Islet of Langerhans (tissue), 1 donor: ENCODE results near the gene RIN3.
"Not testable (repeated sequence)": the region's sequence is repeated elsewhere in the genome, so short reads cannot be mapped to it uniquely, and the experiment has no call there.

Experiments used
- FAIRE-seq: peaks from one replicate; lab custom pipeline; 2011; peaks lifted over from hg19 to GRCh38; lab: Jason Lieb, UNC

Gene RIN3

DNA sequence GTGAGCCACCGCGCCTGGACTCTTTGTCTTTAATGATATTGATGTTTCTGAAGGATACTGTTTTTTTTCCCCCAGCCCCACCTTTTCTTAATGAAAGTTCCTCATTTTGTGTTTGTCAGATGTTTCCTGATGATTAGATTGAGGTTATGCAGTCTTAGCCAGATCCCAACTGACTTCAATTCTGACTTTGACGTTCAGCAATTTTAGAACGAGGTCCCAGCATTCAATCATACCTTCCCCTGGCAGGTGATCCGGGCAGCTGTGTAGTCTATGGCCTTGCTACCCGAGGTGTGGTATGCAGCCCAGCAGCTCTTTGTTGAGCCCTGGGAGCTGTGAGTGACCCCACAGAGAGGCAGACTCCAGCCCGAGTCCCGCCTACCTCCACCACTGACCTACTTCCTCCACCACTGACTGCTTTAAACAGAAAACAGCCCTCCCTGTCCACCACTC, 152.1 kb downstream of the RIN3 start:
- no peak for FAIRE-seq

DNA sequence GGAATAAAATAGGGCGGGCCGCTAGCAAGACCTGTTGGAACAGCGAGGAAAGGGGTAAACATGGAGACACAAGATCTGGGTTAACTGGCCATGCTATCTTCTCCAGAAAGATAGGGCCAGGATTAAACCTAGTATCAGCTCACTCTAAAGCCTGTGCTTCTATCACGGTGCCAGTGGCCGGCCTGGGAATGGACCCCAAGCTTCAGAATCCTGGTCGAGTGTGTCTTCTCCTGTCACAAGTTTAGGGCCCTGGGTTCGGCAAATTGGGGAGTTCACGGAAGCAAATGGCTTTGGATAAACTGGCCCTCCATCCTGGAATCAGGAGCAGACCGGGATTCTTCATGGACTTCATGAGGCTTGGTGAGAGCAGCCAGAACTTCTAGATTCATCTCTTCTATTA, 152.7 kb downstream of the RIN3 start:
- FAIRE-seq = no peak

DNA sequence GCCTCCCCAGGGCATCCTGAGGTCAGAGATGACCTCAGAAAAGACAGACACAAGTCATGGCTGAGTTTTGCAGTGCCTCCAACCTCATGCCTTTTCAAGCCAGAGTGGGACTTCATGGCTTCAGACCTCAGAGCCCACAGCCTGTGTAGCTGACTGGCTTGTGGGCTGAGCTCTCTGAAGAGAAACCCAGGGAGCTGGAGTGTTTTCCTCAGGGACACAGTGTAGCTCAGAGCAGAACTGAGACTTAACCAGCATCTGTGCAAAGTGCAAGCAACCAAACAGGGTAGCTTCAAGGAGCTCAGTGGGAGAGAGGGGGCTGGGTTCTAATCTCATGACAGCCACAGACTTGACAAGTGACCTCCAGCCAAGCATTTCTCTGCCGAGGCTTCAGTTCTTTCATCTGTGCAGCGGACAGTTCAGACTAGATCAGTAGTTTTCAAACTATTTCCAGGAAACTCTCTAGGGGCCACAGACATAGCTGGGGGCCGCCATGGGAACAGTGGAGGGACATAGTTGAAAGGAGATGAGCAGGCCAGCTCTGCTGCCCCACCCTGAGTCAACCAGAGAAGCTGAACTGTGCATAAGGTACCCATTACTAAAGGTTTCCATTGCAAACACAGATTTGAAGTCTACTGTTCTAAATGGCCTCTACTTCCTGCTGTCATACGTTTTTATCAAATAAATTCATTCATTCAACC, 154.8 kb downstream of the RIN3 start:
- FAIRE-seq = no peak

DNA sequence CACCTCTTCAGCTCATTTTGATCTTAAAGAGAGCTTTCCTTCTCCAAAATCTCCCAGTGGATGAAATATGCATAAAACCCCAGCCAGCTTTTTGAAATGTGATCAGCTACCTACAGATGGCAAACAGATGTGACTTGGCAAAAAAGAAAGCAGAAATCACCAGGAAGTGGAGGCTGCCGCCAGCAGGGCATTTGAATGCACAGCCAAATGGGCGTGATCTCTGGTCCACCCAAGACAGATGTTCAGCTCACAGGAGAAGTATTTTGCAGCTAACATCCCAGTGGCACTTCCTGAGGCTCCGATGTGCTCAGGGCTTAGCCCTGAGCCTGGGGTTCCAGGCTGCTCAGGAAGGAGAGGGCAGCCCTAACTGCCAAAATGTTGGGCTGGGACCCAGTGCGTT, 156.6 kb downstream of the RIN3 start:
- FAIRE-seq = no peak

DNA sequence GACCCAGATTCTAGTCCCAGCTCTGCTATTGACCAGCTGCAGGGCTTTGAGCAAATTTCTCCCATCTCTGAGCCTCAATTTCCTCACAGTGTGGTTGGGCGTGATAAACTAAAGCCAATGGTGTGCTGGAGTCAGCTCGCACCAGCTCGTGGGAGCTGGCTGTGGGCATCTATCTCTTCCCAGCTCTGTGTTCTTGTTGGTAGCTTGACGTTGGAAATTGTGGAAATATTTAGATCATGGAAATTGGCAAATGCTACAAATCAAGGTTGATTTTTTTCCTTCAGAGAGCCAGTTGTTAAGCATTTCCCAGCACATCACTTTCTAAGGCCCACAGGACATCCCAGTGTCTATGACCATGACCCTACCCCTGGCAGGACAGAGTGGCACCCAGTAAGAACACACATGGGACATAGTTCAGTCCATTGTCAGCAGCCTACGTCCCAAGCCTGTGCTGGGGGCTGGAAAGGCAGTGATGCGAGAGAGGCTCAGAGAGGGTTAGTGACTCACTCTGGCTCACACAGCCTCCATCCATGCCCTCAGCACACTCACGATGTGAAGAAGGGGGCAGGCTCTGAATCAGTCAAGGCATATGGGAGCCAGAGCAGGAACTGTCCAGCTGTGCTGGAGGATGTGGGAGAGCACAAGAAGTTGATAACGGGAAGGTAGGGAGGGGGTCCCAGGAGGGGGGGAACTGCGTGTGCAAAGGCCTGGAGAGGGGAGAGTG, 157.2 kb downstream of the RIN3 start:
- FAIRE-seq = no peak

DNA sequence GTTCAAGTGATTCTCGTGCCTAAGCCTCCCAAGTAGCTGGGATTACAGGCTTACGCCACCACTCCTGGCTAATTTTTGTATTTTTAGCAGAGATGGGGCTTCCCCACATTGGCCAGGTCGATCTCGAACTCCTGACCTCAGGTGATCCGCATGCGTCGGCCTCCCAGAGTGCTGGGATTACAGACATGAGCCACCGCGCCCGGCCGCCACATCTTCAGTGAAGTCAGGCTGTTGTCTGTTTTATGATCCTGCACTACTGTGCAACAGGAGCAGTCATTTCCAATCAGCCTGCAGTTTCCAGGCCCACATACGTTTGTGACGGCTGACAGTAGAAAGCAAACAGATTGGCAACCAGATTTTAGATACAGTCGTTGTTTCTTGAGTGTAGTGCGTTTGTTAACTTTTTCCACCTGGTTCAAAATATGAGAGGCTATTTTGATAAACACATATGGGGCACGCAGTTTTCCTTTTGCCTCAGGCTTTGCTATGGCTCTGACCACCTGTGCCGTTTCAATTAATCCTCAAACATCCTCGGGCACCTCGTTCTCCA, 160.1 kb downstream of the RIN3 start:
- no peak for FAIRE-seq

DNA sequence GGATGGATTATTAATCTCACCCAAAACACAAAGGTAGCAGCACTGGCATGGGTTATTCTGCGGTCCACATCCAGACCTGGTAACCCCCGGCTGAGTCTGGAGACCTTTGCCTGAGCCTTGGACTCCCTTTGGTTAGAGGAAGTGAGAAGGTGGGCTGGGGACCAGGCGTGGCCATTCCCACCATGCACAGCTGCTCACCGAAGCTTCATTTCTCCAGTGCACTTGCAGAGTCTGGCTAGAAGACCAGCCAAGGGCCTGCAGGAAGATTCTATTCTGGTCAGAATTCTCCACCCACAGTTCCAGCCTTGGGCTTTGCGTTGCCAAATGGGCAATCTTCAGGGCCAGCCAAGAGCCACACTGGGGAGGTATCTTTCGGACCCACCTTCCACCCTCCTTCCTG, 161.8 kb downstream of the RIN3 start:
- no peak for FAIRE-seq

DNA sequence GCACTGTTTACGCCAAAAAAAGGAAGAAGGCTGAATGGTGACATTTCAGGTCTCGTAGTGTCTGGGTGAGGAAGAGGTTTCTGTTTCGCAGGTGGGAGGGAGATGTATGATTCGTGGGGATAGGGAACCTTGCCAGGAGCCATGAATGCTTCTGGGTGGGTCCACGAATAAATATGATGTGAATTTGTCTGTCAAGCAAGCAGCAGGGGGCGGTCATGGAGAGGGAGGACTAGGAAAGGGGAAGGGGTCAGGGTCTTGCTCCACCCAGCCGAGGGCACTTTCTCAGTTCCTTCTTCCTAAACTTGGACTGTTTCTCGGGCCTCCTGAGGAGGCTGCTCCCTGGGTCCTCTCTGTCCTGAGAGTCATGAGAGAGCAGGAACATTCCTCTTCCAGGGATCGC, 162.4 kb downstream of the RIN3 start:
- no peak for FAIRE-seq

DNA sequence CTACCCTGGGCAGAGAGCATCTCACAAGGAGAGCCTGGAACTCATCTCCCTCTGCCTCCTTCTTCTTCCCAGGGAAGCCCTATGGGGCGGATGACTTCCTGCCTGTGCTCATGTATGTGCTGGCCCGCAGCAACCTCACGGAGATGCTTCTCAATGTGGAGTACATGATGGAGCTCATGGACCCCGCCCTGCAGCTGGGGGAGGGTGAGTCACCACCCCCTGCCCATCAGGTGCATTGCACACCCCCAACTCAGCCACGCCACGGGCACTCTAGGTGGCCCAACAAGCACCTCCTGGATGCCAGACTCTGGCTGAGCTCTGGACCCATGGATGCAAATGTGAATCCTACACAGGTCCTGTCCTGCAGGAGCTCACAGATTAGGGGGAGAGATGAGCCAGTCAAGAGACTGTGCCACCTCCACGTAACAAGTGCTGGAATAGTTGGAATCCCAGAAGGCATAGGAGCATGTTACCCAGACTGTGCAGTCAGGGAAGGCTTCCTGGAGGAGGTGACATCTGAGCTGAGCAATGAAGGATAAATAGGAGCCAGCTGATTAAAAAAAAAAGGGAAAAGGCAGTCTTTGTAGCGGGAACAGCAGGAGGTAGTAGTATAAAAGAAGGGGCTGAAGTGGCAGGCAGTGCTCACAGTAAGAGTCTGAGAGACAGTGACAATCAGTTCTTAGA, 163.0 kb downstream of the RIN3 start:
- no peak for FAIRE-seq

DNA sequence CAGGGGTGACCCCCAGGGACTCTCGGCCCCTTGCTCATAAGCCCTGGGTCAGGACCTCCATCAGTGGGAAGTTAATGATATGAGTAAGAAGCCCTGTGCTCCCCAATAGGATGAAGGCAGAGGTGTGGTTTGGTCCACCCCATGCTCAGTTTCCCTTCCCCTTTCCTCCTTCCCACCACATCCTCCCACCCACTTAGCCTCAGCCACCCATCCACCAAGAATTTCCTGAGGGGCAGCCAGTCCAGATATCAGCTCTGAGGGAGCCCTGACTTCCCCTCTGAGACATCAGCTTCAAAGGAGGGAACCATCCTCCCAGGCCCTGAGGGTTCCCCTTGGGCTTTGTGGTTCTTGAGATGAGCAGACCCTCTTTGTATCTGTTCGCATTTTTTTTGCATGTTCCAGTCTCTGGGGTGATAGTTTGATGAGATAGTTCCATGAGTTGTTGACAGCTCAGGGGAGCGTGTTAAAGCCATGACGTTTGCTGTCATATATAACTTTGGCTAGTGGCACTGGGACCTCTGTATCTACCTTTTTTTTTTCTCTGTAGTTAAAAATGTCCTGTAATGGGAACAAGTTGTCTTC, 163.6 kb downstream of the RIN3 start:
- no peak for FAIRE-seq

DNA sequence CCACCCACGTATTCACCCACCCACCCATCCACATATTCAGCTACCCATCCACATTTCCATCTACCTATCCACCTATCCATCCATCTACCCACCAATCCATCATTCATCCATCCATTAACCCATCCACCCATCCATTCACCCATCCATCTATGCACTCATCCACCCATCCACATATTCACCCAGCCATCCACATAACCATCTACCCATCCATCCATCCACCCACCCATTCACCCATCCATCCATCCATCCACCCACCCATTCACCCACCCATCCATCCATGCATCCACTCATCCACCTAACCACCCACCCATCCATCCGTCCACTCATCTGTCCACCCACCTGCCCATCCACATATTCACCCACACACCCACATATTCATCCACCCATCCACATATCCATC, 164.4 kb downstream of the RIN3 start:
- FAIRE-seq = no peak

DNA sequence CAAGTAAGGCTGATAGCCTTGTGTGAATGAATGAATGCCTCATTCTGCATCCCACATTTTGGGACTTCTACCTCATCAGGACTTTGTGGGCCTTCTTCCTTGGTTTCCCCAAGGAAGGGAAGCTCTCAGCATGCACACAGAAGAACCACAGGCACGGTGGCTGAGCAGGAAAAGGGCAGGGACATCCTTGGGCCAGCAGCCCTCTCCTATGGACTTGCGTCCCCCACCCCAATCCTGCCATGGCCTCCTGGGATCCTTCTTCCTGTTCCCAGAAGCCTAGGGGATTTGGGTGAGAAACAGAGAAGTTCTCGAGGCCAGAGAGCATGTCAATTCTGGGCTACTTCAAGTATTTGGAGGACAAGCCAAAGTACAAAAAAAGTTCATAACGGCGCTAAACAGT, 165.2 kb downstream of the RIN3 start:
- FAIRE-seq = no peak

DNA sequence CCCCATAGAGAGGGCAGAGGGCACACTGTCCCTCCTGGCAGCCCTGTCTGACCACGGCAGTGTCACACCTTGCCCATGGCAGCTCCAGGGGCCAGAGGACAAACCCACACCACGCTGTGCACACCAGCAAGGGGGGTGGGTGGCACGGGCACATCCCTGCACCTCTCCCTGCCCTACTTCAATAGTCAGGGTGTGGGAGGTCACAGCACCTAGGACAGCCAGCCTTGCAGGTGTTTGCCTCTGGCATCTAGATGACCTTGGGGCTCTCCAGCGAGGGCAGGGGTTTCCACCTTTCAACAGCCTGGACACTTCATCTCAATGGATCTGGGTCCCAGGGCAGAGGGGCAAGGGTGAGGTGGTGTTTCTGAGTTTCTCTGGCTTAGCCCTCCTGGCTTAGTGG, 165.7 kb downstream of the RIN3 start:
- no peak for FAIRE-seq

DNA sequence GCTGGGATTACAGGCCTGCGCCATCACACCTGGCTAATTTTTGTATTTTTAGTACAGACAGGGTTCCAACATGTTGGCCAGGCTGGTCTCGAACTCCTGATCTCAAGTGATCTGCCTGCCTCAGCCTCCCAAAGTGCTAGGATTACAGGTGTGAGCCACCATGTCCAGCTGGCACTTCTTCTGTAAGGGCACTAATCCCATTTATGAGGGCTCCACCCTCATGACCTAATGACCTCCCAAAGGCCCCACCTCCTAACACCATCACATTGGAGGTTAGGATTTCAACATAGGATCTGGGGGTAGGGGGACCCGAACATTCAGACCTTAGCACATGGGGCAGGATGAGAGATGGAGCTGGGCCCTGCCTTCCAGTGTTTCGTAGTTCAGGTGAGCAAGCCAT, 166.7 kb downstream of the RIN3 start:
- FAIRE-seq = not testable (repeated sequence)

DNA sequence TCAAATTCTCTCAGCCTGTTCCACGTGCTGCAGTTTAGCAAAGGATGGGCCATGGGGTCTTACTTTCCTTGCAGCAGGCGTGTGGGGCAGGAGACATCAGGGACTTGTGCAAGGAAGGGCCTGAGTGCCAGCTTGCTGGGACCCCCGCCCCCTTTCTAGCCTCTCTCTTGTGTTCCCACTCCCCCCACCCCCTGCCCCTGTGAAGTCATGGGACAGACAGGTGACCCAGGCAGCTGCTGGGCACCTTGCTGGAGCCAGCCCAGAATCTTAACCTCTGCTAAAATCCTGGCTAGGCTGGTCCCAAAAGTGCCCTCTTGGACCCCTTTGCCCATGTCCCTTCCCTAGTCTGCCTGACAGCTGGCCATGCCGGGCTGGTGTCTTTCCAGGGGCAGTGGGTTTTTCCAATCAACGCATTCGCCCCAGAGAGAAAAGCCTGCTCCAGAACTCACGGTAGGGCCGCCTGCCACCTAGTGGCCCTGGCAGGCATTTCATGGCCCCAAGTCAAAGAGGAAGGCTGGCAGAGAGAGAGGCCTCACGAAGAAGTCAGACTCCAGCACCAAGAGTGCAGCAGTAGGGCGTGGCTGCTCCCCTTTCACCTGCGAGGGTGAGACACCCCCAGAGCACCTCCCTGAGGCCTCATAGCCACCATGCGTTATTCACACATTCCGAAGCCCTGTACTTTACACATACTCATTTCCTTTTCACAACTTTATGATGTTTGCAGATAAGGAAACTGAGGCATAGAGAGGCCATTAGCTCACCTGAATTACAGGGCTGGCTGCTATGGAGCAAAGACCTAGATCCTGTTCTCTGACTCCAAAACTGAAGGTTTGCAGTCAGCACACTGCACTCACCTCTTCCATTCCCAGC, 167.4 kb downstream of the RIN3 start:
- FAIRE-seq = no peak

DNA sequence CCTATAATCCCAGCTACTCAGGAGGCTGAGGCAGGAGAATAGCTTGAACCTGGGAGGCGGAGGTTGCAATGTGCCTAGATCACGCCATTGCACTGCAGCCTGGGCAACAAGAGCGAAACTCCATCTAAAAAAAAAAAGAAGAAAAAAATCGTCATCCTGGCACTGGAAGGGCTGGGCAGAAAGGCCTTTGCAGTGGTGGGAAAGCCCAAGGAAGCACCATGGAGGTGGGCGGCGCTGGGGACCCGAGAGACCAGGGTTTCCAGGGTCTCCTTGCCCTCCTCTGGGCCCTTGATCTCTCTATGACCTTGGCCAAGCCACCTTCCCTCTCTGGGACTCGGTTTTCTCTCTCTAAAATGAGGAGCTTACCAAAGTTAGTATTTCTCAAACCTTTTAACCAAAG, 169.5 kb downstream of the RIN3 start:
- FAIRE-seq = no peak

DNA sequence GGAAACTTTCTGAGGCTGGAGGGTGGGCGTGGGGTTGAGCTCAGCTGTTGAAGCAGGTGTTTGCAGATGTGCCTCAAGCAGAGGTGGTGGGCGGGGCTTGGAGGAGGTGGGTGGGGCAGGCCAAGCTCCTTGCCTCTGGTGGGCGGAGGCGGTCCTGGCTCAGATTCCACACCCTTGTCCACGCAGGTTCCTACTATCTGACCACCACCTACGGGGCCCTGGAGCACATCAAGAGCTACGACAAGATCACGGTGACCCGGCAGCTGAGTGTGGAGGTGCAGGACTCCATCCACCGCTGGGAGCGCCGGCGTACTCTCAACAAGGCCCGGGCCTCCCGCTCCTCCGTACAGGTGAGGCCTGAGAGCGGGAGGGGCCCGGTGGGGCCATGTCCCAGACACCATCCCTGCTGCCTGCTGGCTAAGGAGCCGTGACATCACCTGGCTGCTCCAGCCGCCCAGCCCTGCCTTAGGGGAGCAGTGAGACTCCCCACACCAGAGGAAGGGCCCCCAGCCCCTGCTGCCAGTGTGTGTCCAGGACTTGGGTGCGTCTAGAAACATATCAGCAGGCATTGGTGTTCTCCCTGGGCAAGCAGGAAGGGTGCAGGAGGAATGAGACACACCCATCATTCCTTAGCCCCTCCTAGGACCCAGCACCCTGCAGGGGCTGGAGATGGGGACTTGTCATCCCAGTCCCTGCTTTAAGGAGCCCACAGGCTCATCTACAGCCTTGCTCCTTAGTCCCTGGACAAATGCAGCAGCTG, 171.4 kb downstream of the RIN3 start:
- FAIRE-seq = no peak

DNA sequence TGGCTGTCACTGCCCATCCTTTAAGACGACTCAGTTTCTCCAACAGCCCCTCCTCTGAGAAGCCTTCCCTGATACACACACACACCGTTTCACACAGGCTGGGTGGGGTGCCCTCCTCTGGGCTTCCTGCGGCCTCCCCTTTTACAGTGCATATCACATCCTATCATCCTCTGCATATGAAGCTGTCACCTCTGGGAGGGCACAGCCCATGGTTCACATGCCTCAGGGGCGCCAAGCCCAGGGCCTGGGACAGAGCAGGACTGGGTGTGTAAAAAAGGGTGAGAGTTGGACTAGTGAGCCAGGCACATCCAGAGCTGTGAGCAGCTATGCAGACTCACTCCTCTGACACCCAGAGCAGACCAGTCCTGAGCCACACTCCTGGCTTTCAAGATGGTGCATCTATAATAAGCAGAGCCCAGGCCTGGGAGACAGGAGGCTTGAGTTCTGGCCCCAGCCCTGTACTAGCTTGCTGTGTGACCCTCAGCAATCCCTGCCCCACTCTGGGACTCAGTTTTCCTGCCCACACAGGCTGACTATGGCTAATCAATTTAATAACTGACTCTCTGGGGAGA, 172.3 kb downstream of the RIN3 start:
- FAIRE-seq = no peak

DNA sequence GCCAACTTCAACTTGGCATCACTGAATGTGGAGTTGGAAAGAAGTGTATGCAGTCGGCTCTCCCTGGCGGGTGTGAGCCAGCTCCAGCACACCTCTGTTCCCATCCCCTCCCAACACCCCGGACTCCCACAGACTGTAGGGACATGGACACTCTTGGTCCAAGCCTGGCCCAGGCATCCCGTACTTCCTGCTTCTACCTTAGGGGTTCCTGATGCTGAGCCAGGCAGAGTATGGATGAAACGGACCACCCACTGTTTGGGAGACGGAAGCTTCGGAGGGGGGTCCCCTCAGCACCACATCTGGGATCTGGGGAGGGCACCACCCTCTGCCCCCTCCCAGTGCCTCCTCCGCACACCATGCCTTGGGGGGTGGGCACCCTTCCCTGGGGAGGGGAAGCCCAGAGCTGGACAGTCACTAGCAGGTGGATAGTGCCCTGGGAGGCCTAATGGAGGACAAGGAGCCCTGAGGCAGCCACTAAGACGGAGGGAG, 172.9 kb downstream of the RIN3 start:
- FAIRE-seq = no peak

DNA sequence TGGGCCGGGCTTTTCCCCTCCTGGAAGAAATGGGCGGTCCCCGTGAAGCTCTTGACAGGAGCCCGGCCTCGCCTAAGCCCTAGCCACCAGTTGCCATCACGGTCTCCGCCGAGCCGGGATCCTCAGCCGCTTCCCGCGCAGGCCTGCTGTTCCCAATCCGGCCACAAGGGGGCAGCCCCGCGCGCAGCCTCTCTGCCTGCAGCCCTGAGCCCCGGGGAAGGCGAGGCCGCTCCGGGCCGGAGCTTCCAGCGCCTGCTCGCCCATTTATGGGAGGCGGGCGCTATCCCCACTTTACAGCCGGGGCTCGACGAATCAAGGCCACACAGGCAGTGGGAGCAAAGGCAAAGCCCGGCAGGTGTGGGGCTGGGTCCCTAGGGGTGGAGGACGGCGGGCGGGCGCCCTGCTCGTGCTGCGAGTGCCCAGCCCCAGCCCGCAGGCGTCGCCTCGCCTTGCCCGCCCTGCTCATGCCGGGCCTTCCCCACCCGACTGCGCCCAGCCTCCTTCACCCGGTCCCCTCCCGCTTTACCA, 173.4 kb downstream of the RIN3 start:
- FAIRE-seq = no peak
